H1 (cell line): ENCODE results near the gene C5orf24. TPM values are rescaled to one million over a fixed set of nuclear protein-coding genes. Genes with fewer than 3 reads are reported as not detected.

Experiments used
- ASH2L ChIP-seq: fragments of 200-600, 300-600 bp; sonication (generic); IDR thresholded peaks from one replicate; pipeline ENCODE4 v1.7.1; 2017; ENCODE audit warnings: low read length
- ATF3 ChIP-seq: IDR thresholded peaks from 2 replicates; pipeline ENCODE4 v1.6.1; 2011; ENCODE audit warnings: low read depth, mild to moderate bottlenecking, low read length; ENCODE audit not compliant: insufficient read depth
- CBX8 ChIP-seq: fragments of 300-800, 300-1000 bp; sonication (generic); IDR thresholded peaks from 2 replicates; pipeline ENCODE4 v1.7.1; 2016; ENCODE audit warnings: low read depth, low read length, borderline replicate concordance
- CEBPB ChIP-seq: IDR thresholded peaks from 2 replicates; pipeline ENCODE4 v1.6.1; 2012; ENCODE audit warnings: low read depth, low read length
- CTCF ChIP-seq, 3 experiments: IDR thresholded peaks; 1 replicate in 2 of 3; 2 replicates in 1 of 3; pipeline versions ENCODE4 v1.5.1 to v1.6.1; 2011; ENCODE audit warnings: low read length in 3 of 3, mild to moderate bottlenecking in 3 of 3, inconsistent platforms in 2 of 3, low read depth in 1 of 3, moderate library complexity in 1 of 3; ENCODE audit not compliant: insufficient read depth in 1 of 3; ENCODE audit errors: control extremely low read depth in 1 of 3
- EGR1 ChIP-seq: IDR thresholded peaks from 2 replicates; pipeline ENCODE4 v1.6.1; 2011; ENCODE audit warnings: low read depth, low read length, borderline replicate concordance
- HDAC2 ChIP-seq, 2 experiments: fragments of 300-600 bp in 1 of 2; sonication (generic) in 1 of 2; IDR thresholded peaks; 2 replicates each; pipeline ENCODE4 v1.6.1; 2011 to 2012; ENCODE audit warnings: low read depth in 2 of 2, low read length in 2 of 2, mild to moderate bottlenecking in 2 of 2, moderate library complexity in 2 of 2, borderline replicate concordance in 1 of 2, inconsistent platforms in 1 of 2
- JUND ChIP-seq: IDR thresholded peaks from 2 replicates; pipeline ENCODE4 v1.6.1; 2011; ENCODE audit warnings: mild to moderate bottlenecking, improper control_type of control experiment, low read length
- KDM4A ChIP-seq: IDR thresholded peaks from one replicate; pipeline ENCODE4 v1.7.1; 2012; ENCODE audit warnings: low read depth, mild to moderate bottlenecking, moderate library complexity, low read length, inconsistent platforms; ENCODE audit not compliant: severe bottlenecking
- MAX ChIP-seq: IDR thresholded peaks from 2 replicates; pipeline ENCODE4 v1.6.1; 2012; ENCODE audit warnings: inconsistent platforms
- RNF2 ChIP-seq: fragments of 200-900, 300-1000 bp; sonication (generic); IDR thresholded peaks from 2 replicates; pipeline ENCODE4 v1.7.1; 2016; ENCODE audit warnings: borderline replicate concordance, low read depth, mild to moderate bottlenecking, antibody characterized with exemption, low read length; ENCODE audit not compliant: poor library complexity, severe bottlenecking; ENCODE audit errors: missing control alignments
- SP2 ChIP-seq: IDR thresholded peaks from 2 replicates; pipeline ENCODE4 v1.6.1; 2012; ENCODE audit warnings: mild to moderate bottlenecking, low read length, inconsistent platforms
- SP4 ChIP-seq: IDR thresholded peaks from 2 replicates; pipeline ENCODE4 v1.6.1; 2012; ENCODE audit warnings: low read length, inconsistent platforms
- SRF ChIP-seq: IDR thresholded peaks from 2 replicates; pipeline ENCODE4 v1.6.1; 2011; ENCODE audit warnings: mild to moderate bottlenecking, low read depth, low read length, moderate library complexity
- TAF1 ChIP-seq: IDR thresholded peaks from 2 replicates; pipeline ENCODE4 v1.6.1; 2011; ENCODE audit warnings: mild to moderate bottlenecking, low read depth, low read length
- TAF7 ChIP-seq: optimal IDR thresholded peaks from 2 replicates; pipeline ENCODE3; 2011; ENCODE audit warnings: low read depth, mild to moderate bottlenecking, inconsistent platforms, low read length, moderate library complexity, borderline replicate concordance
- polyA plus RNA-seq, 7 experiments: library from polyadenylated mRNA; depleted of rRNA in 3 of 7; stranded (reverse) in 5 of 7; unstranded in 2 of 7; fragments of >200 nt in 5 of 7; fragments of 200-250 nt in 2 of 7; gene quantifications; 1 replicate in 5 of 7; 2 replicates in 1 of 7; 4 replicates in 1 of 7; pipeline versions ENCODE4 v1.2.1 to v1.2.3, GENCODE V29; 2011 to 2013; ENCODE audit warnings: missing spikeins in 2 of 7, mixed read lengths in 2 of 7
- total RNA-seq: library from RNA; stranded (reverse); fragmentation: NEBNext Ultra II Directional; extraction: Animal tissue kit (Norgen Biotek cat#: 25700); gene quantifications from 2 replicates; pipeline ENCODE4 v1.2.1, GENCODE V29; 2021

The C5orf24 gene
- total and polyA plus RNA-seq, 2 of the 8 experiments (the other 6 are each of a cell fraction or from before 2014, with no cell fraction given), result 11.1 to 20.2 TPM

GRCh38 chr5:134873987-134874830 lies 28.4 kb downstream of the C5orf24 start, which contains the start of gene TXNDC15 (continued):
- TF ChIP-seq HDAC2 (IDR thresholded peaks at IDR 0.05; ENCODE audit: borderline replicate concordance in 1 of 2, low read depth in 2 of 2, low read length in 2 of 2) (0 out of 4 replicates have a peak, but pooled peaks of 1 of the 2 experiments have one; percentile 57), TAF1 (peak; percentile 98), SP4 (0 out of 2 replicates have a peak, but pooled peaks have one; percentile 37), CTCF (IDR thresholded peaks at IDR 0.05; ENCODE audit: control extremely low read depth in 1 of 3, insufficient read depth in 1 of 3, low read depth in 1 of 3, low read length in 3 of 3) (no peak), RNF2 (no peak), SP2 (no peak), CBX8 (no peak), EGR1 (peak; percentile 44; the same call in 1 of the 2 replicates), MAX (peak; percentile 82), SRF (no peak), JUND (no peak), KDM4A (peak; percentile 97), CEBPB (no peak), ASH2L (peak; percentile 71), ATF3 (no peak), TAF7 (peak; percentile 93)
